ENCODE measurements around the gene BCCIP.

Gene BCCIP

GRCh38 chr10:125802131-125802530, 21.2 kb upstream of the BCCIP start:
- no peak overlapping the region for H3K4me3 ChIP-seq (ENCODE audit: low read depth, low read length)
- no peak for DNase-seq (ENCODE audit: low read depth)
- TF ChIP-seq MAX (IDR thresholded peaks at IDR 0.05; ENCODE audit: low read depth, low read length), result no peak
- no peak for TF ChIP-seq MYC (IDR thresholded peaks at IDR 0.05; ENCODE audit: low read depth, low read length)
- no peak for TF ChIP-seq CTCF (IDR thresholded peaks at IDR 0.05; ENCODE audit: low read depth, low read length)
- no peak for TF ChIP-seq POLR2A (IDR thresholded peaks at IDR 0.05; ENCODE audit: extremely low read depth, insufficient read length)

- no peak for DNase-seq (ENCODE audit: low read depth)
- no peak for TF ChIP-seq POLR2A (IDR thresholded peaks at IDR 0.05; ENCODE audit: extremely low read depth, insufficient read length)
- no peak for TF ChIP-seq CTCF (IDR thresholded peaks at IDR 0.05; ENCODE audit: low read depth, low read length)
- TF ChIP-seq MYC (IDR thresholded peaks at IDR 0.05; ENCODE audit: low read depth, low read length), result no peak
- TF ChIP-seq MAX (IDR thresholded peaks at IDR 0.05; ENCODE audit: low read depth, low read length), result no peak
- H3K4me3 ChIP-seq (ENCODE audit: low read depth, low read length), result no peak overlapping the region
Observed at GRCh38 chr10:125802739-125803138, 20.6 kb upstream of the BCCIP start.

GRCh38 chr10:125808047-125808446, 15.3 kb upstream of the BCCIP start:
- TF ChIP-seq CTCF (IDR thresholded peaks at IDR 0.05; ENCODE audit: low read depth, low read length) (no peak), MYC (IDR thresholded peaks at IDR 0.05; ENCODE audit: low read depth, low read length) (no peak), MAX (IDR thresholded peaks at IDR 0.05; ENCODE audit: low read depth, low read length) (no peak), POLR2A (IDR thresholded peaks at IDR 0.05; ENCODE audit: extremely low read depth, insufficient read length) (no peak)
- no peak overlapping the region for H3K4me3 ChIP-seq (ENCODE audit: low read depth, low read length)
- no peak for DNase-seq (ENCODE audit: low read depth)

- H3K4me3 ChIP-seq (ENCODE audit: low read depth, low read length), result no peak overlapping the region
- TF ChIP-seq CTCF (IDR thresholded peaks at IDR 0.05; ENCODE audit: low read depth, low read length) (no peak), MAX (IDR thresholded peaks at IDR 0.05; ENCODE audit: low read depth, low read length) (no peak), POLR2A (IDR thresholded peaks at IDR 0.05; ENCODE audit: extremely low read depth, insufficient read length) (no peak), MYC (IDR thresholded peaks at IDR 0.05; ENCODE audit: low read depth, low read length) (no peak)
- DNase-seq (ENCODE audit: low read depth), result no peak
Observed at GRCh38 chr10:125811251-125811650, 12.1 kb upstream of the BCCIP start.

GRCh38 chr10:125812128-125812750, 11.1 kb upstream of the BCCIP start:
- no peak overlapping the region for H3K4me3 ChIP-seq (ENCODE audit: low read depth, low read length)
- no peak for DNase-seq (ENCODE audit: low read depth)

More at GRCh38 chr10:125812128-125812750, 11.1 kb upstream of the BCCIP start:
- TF ChIP-seq MYC (IDR thresholded peaks at IDR 0.05; ENCODE audit: low read depth, low read length) (no peak), MAX (IDR thresholded peaks at IDR 0.05; ENCODE audit: low read depth, low read length) (no peak), POLR2A (IDR thresholded peaks at IDR 0.05; ENCODE audit: extremely low read depth, insufficient read length) (no peak), CTCF (IDR thresholded peaks at IDR 0.05; ENCODE audit: low read depth, low read length) (no peak)
